IPS-15b (cell line): ENCODE results near the gene SLC45A1.
"Not testable (repeated sequence)": the region's sequence is repeated elsewhere in the genome, so short reads cannot be mapped to it uniquely, and the experiment has no call there.

Experiments used
- H3K27me3 ChIP-seq: one replicate; pipeline ENCODE4 v1.6.1; 2013; ENCODE audit warnings: low read length; ENCODE audit not compliant: control insufficient read depth, insufficient read depth
- H3K36me3 ChIP-seq: one replicate; pipeline ENCODE4 v1.6.1; 2013; ENCODE audit warnings: low read length; ENCODE audit not compliant: control insufficient read depth, insufficient read depth
- H3K4me1 ChIP-seq: one replicate; pipeline ENCODE4 v1.6.1; 2013; ENCODE audit warnings: mild to moderate bottlenecking, low read length; ENCODE audit not compliant: control insufficient read depth, insufficient read depth
- H3K4me3 ChIP-seq: one replicate; pipeline ENCODE4 v1.5.1; 2013; ENCODE audit warnings: low read depth, low read length
- H3K9ac ChIP-seq: one replicate; pipeline ENCODE4 v1.6.1; 2013; ENCODE audit warnings: low read depth, mild to moderate bottlenecking, low read length
- H3K9me3 ChIP-seq: one replicate; pipeline ENCODE4 v1.6.1; 2013; ENCODE audit warnings: mild to moderate bottlenecking, low read length; ENCODE audit not compliant: control insufficient read depth, insufficient read depth

The SLC45A1 gene

DNA sequence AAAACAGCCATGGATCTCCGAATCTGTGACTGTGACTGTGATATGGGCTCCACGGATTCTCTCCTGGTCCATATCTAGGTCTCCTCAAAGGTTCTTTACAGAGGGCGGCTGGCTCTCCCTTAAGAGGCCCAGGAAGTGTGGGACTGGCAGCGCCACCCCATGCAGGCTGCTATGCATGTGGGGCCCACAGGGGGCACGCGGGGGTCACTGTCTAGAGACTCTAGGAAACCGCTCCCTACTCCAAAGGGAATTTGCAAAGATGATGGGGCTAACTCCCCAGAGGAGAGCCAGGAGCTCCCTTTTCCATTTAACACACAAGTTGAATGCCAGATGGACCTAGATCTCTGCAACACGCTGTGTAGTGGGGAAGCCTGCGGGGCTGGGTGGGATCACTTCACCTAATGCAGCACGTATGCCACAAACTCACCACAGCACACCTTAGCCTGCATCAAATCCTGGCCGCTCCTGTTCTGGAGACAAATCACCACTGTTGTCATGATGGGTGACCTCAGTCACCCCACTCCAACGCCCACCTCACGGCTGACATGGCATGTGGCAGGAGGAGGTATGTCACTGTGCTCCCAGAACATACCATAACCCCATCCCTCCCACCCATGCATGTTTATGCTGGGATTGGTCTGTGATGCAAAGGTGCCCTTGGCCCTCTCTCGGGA, 61.7 kb downstream of the SLC45A1 start:
- Histone ChIP-seq H3K36me3 (no peaks in the 10 kb centered on the region), H3K9me3 (no peaks in the 10 kb centered on the region), H3K27me3 (no peaks in the 10 kb centered on the region), H3K4me3 (no peak overlapping the region), H3K9ac (no peak overlapping the region), H3K4me1 (peaks cover 10% of the 10 kb centered on the region)

DNA sequence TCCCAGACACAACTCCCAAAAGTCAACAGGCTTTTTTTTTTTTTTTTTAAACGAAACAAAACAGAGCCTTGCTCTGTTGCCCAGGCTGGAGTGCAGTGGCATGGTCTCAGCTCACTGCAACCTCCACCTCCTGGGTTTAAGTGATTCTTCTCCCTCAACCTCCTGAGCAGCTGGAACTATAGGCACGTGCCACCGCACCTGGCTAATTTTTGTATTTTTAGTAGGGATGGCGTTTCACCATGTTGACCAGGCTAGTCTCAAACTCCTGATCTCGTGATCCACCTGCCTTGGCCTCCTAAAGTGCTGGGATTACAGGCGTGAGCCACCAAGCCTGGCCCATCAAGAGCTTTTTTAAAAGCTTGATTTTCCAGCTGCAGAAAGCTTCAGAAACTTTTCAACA, 62.4 kb downstream of the SLC45A1 start:
- not testable (repeated sequence) for H3K9me3 ChIP-seq, H3K9ac ChIP-seq, H3K27me3 ChIP-seq, H3K36me3 ChIP-seq, H3K4me3 ChIP-seq
- H3K4me1 ChIP-seq, result peaks cover 10% of the 10 kb centered on the region

DNA sequence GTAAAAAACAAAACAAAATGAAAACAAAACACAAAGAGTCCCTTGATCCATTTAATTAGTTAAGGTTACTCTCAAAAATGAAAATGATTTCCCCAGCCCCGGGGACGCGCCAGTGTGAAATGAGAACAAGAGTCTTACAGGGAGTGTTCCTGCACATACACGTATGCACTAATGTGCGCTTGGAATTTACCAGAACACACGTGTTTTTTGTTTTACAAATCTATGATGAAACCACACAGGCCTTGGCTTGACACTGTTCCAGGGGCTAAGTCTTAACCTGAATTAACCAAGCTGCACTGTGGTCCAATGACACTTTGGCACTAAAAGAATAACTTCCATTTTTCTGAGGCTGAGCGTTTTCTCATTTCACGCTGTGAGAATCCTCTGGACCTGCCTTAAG, 63.7 kb downstream of the SLC45A1 start:
- H3K4me1 ChIP-seq, result peaks cover 10% of the 10 kb centered on the region

DNA sequence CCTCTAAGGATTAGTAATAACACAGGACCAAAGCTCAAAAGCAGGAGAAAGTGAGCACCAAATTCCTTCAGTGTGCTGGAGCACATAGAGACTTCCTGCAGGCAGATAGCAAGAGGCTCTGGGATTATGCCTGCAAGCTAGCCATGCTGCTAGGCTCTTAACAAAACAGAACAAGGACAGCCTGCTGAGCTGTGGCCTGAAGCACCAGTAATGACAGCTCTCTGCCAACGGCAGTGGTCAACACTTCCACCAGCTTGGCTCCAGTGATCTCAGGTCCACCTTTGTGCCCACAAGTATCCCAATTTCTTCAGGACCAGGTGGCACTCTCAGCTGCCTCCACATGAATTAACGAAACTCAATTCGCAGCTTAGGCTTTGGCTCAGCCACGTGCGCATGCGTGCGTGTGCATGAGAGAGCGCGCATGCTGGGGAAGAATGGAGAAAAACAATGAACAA, 64.2 kb downstream of the SLC45A1 start:
- Histone ChIP-seq H3K9me3 (no peaks in the 10 kb centered on the region), H3K27me3 (no peaks in the 10 kb centered on the region), H3K36me3 (no peaks in the 10 kb centered on the region), H3K4me3 (no peak overlapping the region), H3K9ac (no peak overlapping the region), H3K4me1 (peaks cover 10% of the 10 kb centered on the region)

More for the DNA sequence above, 63.7 kb downstream of the SLC45A1 start:
- no peaks in the 10 kb centered on the region for H3K9me3 ChIP-seq
- H3K36me3 ChIP-seq, result no peaks in the 10 kb centered on the region
- no peak overlapping the region for H3K9ac ChIP-seq
- no peaks in the 10 kb centered on the region for H3K27me3 ChIP-seq
- H3K4me3 ChIP-seq, result no peak overlapping the region

- Histone ChIP-seq H3K36me3 (no peaks in the 10 kb centered on the region), H3K4me3 (no peak overlapping the region), H3K9me3 (no peaks in the 10 kb centered on the region), H3K4me1 (peaks cover 10% of the 10 kb centered on the region), H3K27me3 (no peaks in the 10 kb centered on the region), H3K9ac (no peak overlapping the region)
Observed at GRCh38 chr1:8382608-8383505, 64.9 kb downstream of the SLC45A1 start.

GRCh38 chr1:8384088-8384487, 66.2 kb downstream of the SLC45A1 start:
- H3K4me3 ChIP-seq, result no peak overlapping the region
- no peak overlapping the region for H3K9ac ChIP-seq
- no peaks in the 10 kb centered on the region for H3K9me3 ChIP-seq
- H3K4me1 ChIP-seq, result peaks cover 10% of the 10 kb centered on the region
- no peaks in the 10 kb centered on the region for H3K27me3 ChIP-seq
- no peaks in the 10 kb centered on the region for H3K36me3 ChIP-seq

DNA sequence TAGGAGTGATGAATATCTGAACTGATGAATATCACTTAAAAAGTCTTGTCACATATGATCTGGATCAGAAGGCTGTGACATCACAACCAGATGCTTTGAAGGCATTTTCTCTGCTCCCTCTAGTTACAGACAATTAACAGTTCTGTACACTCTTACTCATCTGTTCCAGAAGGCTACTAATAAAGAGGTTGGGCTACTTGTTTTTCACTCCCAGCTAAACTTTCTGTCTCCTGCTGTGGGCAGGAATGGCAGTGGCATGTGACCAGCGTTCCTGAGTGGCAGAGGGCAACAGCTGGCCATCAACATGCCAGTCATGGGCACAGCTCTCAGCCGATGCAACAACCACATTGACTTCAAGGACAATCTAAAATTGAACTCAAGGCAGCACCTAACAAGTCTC, 66.7 kb downstream of the SLC45A1 start:
- Histone ChIP-seq H3K4me3 (no peak overlapping the region), H3K27me3 (no peaks in the 10 kb centered on the region), H3K9ac (no peak overlapping the region), H3K4me1 (peaks cover 10% of the 10 kb centered on the region), H3K36me3 (no peaks in the 10 kb centered on the region), H3K9me3 (no peaks in the 10 kb centered on the region)

GRCh38 chr1:8386247-8386646, 68.3 kb downstream of the SLC45A1 start:
- Histone ChIP-seq H3K4me1 (peaks cover 10% of the 10 kb centered on the region), H3K9me3 (no peaks in the 10 kb centered on the region), H3K36me3 (no peaks in the 10 kb centered on the region), H3K27me3 (no peaks in the 10 kb centered on the region), H3K9ac (no peak overlapping the region), H3K4me3 (no peak overlapping the region)

GRCh38 chr1:8388732-8389562, 71.0 kb downstream of the SLC45A1 start:
- Histone ChIP-seq H3K27me3 (no peaks in the 10 kb centered on the region), H3K9ac (no peak overlapping the region), H3K4me1 (no peaks in the 10 kb centered on the region), H3K4me3 (no peak overlapping the region), H3K9me3 (no peaks in the 10 kb centered on the region), H3K36me3 (no peaks in the 10 kb centered on the region)

GRCh38 chr1:8389958-8390535, 72.1 kb downstream of the SLC45A1 start:
- H3K9me3 ChIP-seq, result no peaks in the 10 kb centered on the region
- H3K9ac ChIP-seq, result no peak overlapping the region
- H3K27me3 ChIP-seq, result no peaks in the 10 kb centered on the region
- no peak overlapping the region for H3K4me3 ChIP-seq
- H3K4me1 ChIP-seq, result no peaks in the 10 kb centered on the region
- H3K36me3 ChIP-seq, result no peaks in the 10 kb centered on the region

DNA sequence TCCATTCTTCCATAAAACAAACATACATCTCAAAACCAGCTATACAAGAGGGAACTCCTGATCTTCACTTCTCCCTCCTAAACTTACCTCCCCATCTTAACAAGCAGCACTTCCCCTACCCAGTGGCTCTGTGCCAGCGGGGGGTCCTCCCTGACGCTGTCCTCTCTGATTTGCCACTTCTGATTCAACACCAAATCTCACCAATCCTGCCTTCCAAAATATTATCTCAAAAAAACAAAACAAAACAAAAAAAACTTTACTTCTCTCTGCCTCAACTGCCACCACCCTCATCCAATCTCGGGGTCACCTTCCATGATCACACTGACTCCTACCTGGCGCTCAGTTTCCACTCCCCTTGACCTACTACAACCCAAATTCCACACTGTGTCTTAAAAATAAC, 72.8 kb downstream of the SLC45A1 start:
- Histone ChIP-seq H3K36me3 (no peaks in the 10 kb centered on the region), H3K4me3 (no peak overlapping the region), H3K27me3 (no peaks in the 10 kb centered on the region), H3K4me1 (peaks cover 4% of the 10 kb centered on the region), H3K9me3 (no peaks in the 10 kb centered on the region), H3K9ac (no peak overlapping the region)
